Dermis lymphatic vessel endothelial cell (primary cell): Measurements from ENCODE around the gene BRD7. TPM values are rescaled to one million over a fixed set of nuclear protein-coding genes. Genes with fewer than 3 reads are reported as not detected.

ENCODE experiments used
- total RNA-seq: library from RNA; depleted of rRNA; stranded (reverse); fragments of >200 nt; gene quantifications from 2 replicates; pipeline ENCODE4 v1.2.1, GENCODE V29; 2014

Gene BRD7
- 34.8 and 48.6 TPM in 2 replicates for total RNA-seq

DNA sequence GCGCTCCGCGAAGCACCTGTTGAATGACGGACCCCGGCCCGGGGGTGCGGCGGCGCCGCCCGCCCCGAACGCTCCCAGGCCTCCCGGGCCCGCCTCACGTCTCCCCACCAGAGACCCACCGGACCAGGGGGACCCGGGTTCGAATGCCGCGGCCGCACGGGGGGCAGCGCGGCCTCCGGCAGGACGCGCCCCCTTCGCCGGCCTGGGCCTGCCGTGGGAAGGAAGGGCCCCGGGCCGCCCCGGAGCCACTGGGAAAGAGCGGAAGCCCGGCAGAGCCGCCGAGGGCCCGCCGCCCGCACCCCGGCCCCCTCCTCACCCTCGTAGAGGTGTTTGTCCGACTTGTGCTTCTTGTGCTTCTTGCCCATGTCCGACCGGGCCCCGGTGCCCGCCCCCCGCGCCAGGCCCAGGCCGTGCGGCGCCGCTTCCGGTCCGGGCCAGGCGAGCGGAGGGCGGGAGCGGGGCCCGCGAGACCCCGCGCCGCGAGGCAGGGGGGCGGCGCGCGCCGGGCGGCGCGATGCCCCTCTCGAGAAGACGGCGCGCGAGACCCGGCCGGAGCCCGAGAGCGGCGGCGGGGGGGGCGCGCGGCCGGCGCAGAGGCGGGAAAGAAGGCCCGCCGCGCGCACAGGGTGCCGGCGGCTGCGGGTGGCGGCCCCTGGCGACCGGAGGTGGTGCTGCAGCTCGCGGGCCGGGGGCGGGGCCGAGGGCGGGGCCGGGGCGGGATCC is at the start of gene BRD7:
TSS of gene BRD7 (minus strand) at position 579 of the 723 bp plus-strand sequence. CDS start at position 365, 214 bp downstream.

DNA sequence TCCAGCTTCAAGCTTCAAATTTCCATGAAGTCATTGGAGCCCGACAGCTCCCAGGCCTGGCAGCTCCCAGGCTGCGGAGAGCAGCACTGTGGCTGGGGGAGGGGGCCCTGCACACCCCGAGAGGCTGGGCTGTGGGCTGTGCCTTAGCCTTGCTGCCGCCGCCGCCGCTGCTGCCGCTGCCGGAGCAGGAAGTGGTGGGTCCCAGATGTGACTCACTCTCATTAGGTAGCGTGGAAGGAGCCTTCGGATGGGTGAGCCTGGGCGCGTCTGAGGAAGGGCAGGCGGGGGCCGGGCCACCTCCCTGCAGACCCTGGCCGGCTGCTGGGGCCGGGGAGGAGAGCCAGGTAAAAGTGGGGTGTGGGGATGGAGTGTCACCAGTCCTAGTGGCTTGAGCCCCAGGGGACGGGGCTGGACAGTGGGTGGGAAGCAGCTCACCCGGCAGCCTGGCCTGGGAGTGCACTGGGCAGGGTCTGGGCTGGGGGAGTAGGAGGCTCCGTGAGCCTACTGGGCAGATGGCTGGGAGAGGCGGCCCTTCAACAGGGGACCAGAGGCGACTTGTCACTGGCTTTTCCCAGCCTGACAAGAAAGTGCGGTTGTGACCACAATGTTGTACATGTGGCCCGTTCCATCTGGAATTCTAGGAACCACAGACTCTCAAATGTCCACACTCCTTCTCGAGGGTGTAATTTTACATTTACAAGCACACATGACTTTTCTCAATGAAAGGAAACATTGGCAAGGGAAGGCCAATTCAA is 102.3 kb downstream of the BRD7 start, which contains the start of gene ADCY7:
TSS of gene ADCY7 (plus strand) at position 215 of the 755 bp plus-strand sequence. CDS start 21,629 bp downstream, outside the sequence.

Other genes with a start within 250 kb of the BRD7 start
- 7.6 and 8.9 TPM in 2 replicates for gene TENT4B, start 215.7 kb downstream of the BRD7 start, total RNA-seq
- gene ADCY7, start 102.4 kb downstream of the BRD7 start, total RNA-seq: 3.4 and 4.0 TPM in 2 replicates
- under 0.01 TPM in 1 of 2 replicates, not detected in the other for gene NKD1, start 179.4 kb upstream of the BRD7 start, total RNA-seq